ENCODE results near the gene C1orf50. TPM values are rescaled to one million over a fixed set of nuclear protein-coding genes. Genes with fewer than 3 reads are reported as not detected.

C1orf50 gene
- total and polyA plus RNA-seq, 2 of the 4 experiments (the other 2 are of a cell fraction) = 2.0 to 6.0 TPM

DNA sequence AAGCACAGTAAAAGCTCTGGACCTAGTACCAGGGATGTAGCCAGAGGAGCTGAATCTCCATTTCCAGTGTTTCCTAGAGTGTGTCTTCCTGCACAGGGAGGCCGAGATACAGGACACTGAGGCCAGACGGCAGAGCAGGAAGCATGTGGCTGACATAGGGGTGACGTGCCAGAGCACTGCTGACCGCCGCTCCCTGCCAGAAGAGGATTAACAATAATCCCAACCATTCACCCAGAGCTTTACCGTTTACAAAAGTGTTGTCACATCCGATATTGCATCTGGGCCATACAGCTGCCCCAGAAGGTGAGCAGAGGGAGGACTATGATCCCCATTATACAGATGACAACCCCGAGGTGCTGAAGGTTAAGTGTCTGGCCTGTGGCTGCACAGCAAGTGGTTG, 21.2 kb upstream of the C1orf50 start:
- H3K14ac ChIP-seq (replicated peaks; ENCODE audit: low read depth, low read length) = no peak overlapping the region
- no peak overlapping the region for H2BK5ac ChIP-seq (ENCODE audit: low read depth, low read length, poor library complexity, severe bottlenecking)
- H2BK20ac ChIP-seq (ENCODE audit: low read depth, low read length) = no peak overlapping the region

More for the DNA sequence above, 21.2 kb upstream of the C1orf50 start:
- in situ Hi-C loops (cut with MboI; ENCODE audit: low sequenced_read_pairs) = no loop called here
- no peak overlapping the region for H2AK9ac ChIP-seq (replicated peaks; ENCODE audit: low read depth, low read length, poor library complexity)
- intact Hi-C loops (cut with micrococcal nuclease) = no loop called here
- peaks cover 18% of the 10 kb centered on the region for H4K20me1 ChIP-seq (ENCODE audit: insufficient read depth, low read length)
- no peak overlapping the region for H4K8ac ChIP-seq (ENCODE audit: low read depth in 2 of 2, low read length in 2 of 2)
- no peaks in the 10 kb centered on the region for H3K27me3 ChIP-seq (ENCODE audit: control insufficient read depth, insufficient read depth, low read length)
- H3K4me3 ChIP-seq (ENCODE audit: insufficient read depth, low read depth, low read length) = no peak overlapping the region
- peaks cover 5% of the 10 kb centered on the region; the same call in 1 of the 2 replicates for H3K9me1 ChIP-seq (ENCODE audit: insufficient read depth, low read length)
- no peak overlapping the region for H2BK15ac ChIP-seq (ENCODE audit: low read depth, low read length)
- H4K5ac ChIP-seq (ENCODE audit: low read depth, low read length) = no peak overlapping the region
- no peak overlapping the region for H3K4ac ChIP-seq (ENCODE audit: low read depth, low read length)
- H3K23ac ChIP-seq (ENCODE audit: low read depth, low read length) = no peak overlapping the region
- TF ChIP-seq NFE2L2 (IDR thresholded peaks at IDR 0.05; ENCODE audit: low read depth, low read length) = no peak
- H3K9ac ChIP-seq (ENCODE audit: low read depth, low read length) = no peak overlapping the region
- H3K36me3 ChIP-seq (ENCODE audit: control insufficient read depth, insufficient read depth, low read length) = peaks cover 46% of the 10 kb centered on the region
- BruUV-seq (replicated peaks) = no TSS peak
- no peak overlapping the region for H3K4me2 ChIP-seq (ENCODE audit: low read depth, low read length)
- no peak overlapping the region for H3K18ac ChIP-seq (ENCODE audit: low read depth, low read length)
- no peak overlapping the region for H3K27ac ChIP-seq (ENCODE audit: insufficient read depth, low read length)
- H3K56ac ChIP-seq (ENCODE audit: extremely low read depth, insufficient read depth, low read length) = no peak overlapping the region
- H2BK120ac ChIP-seq (ENCODE audit: low read depth, low read length) = no peak overlapping the region
- ChIA-PET POLR2A (ENCODE audit: unreplicated experiment) (no interaction called here), CTCF (no interaction called here)
- no peak overlapping the region for H4K91ac ChIP-seq (ENCODE audit: insufficient read depth, low read depth, low read length)
- 80% methylated on average over 1 of the region's 8 CpGs; no CpG with 5 or more reads in 1 of the 2 experiments for WGBS, 2 experiments (ENCODE audit: extremely low coverage in 2 of 2, insufficient read length in 1 of 2)
- H2AFZ ChIP-seq (replicated peaks; ENCODE audit: low read length, poor library complexity) = no peak overlapping the region
- dilution Hi-C loops (cut with HindIII; ENCODE audit: low sequenced_read_pairs, unreplicated experiment) = no loop called here
- no peak overlapping the region for H2AK5ac ChIP-seq (ENCODE audit: low read depth, low read length)
- DNase-seq (no peak), ATAC-seq (ENCODE audit: low read depth) (no peak)
- no peaks in the 10 kb centered on the region for H3K9me3 ChIP-seq (ENCODE audit: control insufficient read depth, insufficient read depth, low read length)
- peaks cover 0 to 5% of the 10 kb centered on the region in 2 experiments; a peak in 2 of 4 replicates for H3K79me1 ChIP-seq (ENCODE audit: low read depth in 1 of 2, low read length in 2 of 2)
- H3K4me1 ChIP-seq (ENCODE audit: control insufficient read depth, insufficient read depth, low read length) = no peaks in the 10 kb centered on the region
